GM18508 (cell line): ENCODE data around the gene GRK5.
"Not testable (repeated sequence)": the region's sequence is repeated elsewhere in the genome, so short reads cannot be mapped to it uniquely, and the experiment has no call there.

Source experiments
- ATAC-seq: cut with Tn5 transposase; IDR thresholded peaks from one replicate; pipeline ENCODE4 v1.9.1; 2021; ENCODE audit warnings: moderate number of reproducible peaks; ENCODE audit not compliant: insufficient read depth, unreplicated experiment

The GRK5 gene

DNA sequence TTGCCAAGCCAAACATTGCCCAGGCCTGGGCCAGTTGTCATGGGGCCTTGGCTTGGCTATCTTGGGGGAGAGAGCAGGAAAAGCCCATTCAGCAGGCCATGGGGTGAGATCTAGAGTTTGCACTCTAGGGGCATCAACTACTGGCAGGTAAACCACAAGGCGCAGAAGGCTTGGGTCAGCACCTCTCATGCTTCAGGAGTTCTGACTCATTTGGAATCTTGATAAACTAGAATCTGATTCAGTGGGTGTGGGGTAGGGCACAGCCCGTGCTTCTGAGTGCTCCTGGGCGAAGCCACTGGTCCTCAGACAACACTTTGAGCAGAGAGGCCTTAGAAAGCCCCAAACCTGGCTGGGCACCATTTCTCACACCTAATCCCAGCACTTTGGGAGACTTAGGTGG, 254.0 kb downstream of the GRK5 start:
- peak; percentile 68 for ATAC-seq

GRCh38 chr10:119461923-119462322, 254.6 kb downstream of the GRK5 start:
- ATAC-seq: no peak

GRCh38 chr10:119462773-119463172, 255.4 kb downstream of the GRK5 start:
- no peak for ATAC-seq

- not testable (repeated sequence) for ATAC-seq
These were observed 255.8 kb downstream of the GRK5 start for GRCh38 chr10:119463195-119463594.

DNA sequence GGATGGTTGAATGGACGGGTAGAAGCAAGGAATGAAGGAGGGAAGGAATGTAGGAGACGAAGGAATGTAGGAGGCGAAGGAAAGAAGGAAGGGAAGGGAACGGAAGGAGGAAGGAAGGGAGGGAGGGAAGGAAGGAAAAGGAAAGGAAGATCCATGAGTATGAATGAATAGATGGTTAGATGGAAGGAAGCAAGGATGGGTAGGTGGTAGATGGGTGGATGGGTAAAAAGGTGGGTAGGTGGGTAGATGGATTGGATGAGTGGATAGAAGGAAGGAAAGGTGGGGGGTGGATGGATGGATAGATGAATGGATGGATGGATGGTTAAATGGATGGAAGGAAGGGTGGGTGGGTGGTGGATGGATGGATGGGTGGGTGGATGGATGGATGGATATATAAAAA, 257.7 kb downstream of the GRK5 start:
- no peak for ATAC-seq

DNA sequence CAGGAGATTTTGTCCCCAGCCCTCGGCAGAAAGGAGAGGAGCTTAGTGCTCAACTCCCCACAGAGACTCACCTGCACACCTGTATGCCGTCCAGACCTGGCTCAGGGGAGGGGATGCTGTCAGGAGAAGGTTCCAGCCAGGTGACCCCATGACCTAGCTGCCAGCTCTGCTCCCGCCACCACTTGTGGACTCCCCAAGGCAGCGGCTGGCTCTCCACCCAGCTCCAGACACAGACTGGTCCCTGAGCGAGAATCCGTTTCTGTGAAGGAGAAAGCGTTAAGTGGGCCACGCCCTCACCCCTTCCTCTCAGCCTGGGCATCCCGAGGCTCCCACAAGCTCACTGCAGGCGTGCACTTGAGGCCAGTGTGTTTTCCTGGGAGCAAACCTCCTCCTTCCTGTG, 258.7 kb downstream of the GRK5 start:
- ATAC-seq: no peak

DNA sequence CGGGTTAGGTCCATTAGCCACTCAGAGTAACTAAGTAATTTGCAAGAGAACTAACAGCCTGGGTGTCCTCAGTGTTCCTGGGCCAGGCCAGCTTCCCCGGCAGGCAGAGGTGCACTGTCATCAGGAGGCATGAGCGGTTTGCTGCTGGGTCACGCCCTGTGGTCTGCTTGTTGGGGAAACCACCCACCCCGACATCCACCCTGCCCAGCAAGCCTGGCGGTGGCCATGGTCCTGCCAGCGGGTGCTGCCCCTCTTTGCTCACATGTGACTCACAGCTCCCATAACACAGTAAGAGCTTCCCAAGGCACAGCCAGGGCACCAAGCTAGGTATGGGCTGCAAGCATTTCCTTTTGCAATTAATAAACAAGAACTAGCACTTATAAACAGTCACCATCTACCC, 259.3 kb downstream of the GRK5 start:
- no peak for ATAC-seq

DNA sequence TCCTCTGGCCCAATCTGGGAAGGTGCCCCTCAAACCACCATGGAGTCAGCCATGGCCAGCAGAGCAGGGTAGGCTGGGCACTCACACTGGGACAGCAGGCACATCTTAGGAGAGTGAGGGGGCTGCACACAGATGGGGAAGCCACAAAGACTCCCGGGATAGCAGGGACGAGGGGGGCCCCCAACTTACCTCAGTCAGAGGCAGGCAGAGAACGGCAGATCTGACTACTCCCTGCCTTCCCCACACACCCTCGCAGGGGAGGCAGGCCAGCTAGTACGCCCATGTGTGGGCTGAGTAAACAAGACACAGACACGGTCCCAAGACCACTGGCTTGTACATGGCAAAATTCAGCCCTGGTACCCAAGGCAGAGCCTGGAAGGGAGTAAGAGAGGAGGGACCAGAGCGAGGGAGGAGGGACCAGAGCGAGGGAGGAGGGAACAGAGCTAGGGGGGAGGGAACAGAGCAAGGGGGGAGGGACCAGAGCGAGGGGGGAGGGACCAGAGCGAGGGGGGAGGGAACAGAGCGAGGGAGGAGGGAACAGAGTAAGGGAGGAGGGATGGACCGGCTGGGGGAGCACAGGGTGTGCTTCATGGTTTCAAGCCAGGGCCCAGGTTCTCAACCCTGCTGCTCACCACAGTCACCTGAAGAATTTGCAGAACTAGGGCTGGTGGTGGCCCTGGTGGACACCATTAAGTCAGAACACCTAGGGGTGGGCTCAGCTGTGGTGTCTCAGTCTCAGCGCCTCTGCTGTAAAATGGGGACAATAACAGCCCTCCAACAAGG, 261.4 kb downstream of the GRK5 start:
- ATAC-seq: no peak

GRCh38 chr10:119469325-119469707, 261.9 kb downstream of the GRK5 start:
- no peak for ATAC-seq

- ATAC-seq: no peak
These were observed 262.5 kb downstream of the GRK5 start for GRCh38 chr10:119469846-119470245.

- no peak for ATAC-seq
These were observed 263.7 kb downstream of the GRK5 start for GRCh38 chr10:119470920-119471702.

GRCh38 chr10:119473771-119474170, 266.4 kb downstream of the GRK5 start:
- ATAC-seq: no peak

DNA sequence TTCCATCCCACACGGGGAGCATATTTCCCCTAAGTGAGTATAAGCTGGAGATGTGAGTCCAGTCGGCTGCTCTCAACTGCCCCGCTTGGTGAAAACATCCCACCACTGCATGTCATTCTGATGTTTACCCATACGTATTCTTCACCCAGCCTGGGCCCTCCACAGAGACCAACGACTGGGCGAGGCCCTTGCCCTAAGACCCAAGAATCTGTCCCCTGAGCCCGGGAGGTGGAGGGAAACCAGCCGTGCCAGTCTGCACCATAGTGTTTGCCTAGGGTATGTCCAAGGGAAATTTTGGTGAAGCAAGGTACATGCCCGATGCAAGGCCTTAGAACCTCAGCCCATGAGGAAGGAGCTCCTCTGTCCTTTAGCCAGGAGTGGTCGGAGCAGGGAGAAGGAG, 267.2 kb downstream of the GRK5 start:
- no peak for ATAC-seq

GRCh38 chr10:119477444-119477843, 270.1 kb downstream of the GRK5 start:
- ATAC-seq: no peak

DNA sequence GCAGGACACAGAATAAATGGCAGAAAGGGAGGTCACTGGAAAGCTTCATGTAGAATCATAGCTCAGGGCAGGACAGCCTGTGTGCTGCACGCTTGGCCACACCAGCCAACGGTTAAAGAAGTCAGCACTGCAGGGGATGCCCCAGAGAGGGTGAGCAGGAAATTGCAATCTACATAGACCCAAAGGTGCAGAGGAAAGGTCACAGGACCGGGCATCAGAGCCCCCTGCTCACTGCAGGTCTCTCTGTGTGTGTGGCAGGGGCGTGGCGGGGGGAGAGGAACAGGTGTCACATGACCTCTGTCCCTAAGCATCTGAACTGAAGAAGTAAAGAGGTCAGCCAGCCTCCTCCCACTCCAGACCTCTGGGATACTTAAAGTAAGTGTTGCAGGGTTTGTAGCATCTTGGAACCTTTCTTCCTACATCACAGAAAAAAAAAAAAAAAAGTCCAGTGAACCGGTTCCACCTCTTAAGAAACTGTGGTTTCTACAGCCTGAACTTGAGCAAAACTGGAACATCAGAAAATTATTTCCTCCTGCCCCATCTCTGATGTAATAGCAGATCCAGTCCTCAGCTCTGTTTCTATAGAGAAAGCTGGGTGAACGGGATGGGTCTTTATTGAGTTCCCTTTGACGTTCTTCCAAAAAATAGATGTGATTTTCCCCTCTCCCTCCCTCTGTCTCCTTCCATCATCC, 270.9 kb downstream of the GRK5 start:
- peak; percentile 69 for ATAC-seq

GRCh38 chr10:119478811-119479341, 271.5 kb downstream of the GRK5 start:
- no peak for ATAC-seq

DNA sequence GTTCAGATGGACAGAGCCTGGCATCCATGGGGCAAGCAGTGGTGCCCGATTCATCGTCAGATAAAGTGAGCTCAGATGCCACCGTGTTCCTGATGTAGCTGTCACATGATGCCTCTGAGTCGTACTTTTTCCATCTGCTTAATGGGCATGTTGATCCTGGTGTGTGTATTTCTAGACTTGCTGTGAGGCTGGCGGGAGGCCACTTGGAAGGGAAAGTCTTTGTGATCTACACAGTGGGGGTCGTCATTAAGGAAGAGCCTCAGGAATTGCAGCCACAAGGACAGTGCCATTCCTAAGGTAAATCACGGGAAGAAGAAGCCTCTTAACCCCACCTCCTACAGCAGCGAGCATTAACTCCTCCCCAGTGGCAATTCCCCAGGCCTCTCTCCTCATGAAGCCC, 272.2 kb downstream of the GRK5 start:
- no peak for ATAC-seq

DNA sequence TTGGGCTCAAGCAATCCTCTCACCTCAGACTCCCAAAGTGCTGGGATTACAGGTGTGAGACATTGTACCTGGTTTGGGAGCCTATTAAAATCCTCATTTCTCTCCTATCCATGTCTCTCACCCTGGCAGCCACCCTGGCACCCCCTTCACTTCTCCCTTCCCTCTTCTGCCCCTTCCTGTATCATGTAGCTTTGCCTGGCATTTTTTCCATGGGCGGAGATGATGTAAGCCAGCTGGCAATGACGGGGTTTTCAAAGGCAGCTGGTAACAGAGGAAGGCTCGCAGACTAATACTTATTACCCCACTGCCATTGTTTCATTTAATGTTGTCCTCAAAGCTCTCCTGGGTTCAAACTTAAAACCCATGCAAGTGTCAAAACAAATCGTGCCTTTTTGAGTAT, 273.3 kb downstream of the GRK5 start:
- no peak for ATAC-seq

DNA sequence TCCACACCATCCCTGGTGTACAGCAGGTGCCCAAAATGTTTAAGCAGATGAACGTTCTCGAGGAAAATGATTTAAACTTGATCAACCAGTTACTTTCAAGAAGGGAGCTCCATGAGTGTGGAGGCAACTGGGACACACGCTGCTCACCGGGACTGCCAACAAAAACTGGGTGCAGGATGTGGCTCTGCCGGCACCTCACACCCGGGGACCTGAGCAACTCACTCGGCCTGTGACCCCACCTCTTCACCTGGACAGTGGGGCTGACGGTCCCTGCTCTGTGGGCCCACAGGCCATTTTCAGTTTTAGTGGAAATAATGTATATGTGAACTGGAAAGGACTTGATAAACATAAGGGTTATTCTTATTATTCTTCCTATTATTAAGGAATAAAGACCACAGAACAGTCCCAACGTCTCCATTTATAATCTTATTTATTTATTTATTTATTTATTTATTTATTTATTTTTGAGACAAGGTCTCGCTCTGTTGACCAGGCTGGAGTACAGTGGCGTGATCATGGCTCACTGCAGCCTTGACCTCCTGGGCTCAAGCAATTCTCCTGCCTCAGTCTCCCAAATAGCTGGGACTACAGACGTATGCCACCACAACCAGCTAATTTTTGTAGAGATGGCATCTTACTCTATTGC, 274.5 kb downstream of the GRK5 start:
- ATAC-seq: no peak

DNA sequence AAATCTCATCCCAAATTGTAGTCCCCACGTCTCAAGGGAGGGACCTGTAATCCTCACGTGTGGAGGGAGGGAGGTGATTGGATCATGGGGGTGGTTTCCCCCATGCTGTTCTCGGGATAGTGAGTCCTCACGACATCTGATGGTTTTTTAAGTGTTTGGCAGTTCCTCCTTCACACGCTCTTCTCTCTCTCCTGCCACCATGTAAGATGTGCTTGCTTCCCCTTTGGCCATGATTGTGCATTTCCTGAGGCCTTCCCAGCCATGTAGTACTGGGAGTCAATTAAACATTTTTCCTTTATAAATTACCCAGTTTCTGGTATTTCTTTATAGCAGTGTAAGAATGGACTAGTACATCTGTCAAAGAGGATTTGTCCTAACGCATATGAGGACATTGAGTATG, 275.6 kb downstream of the GRK5 start:
- no peak for ATAC-seq
